Stimulated activated CD8-positive, alpha-beta memory T cell treated with anti-CD3 and anti-CD28 coated beads, Interleukin-12 subunit alpha, Interleukin-12 subunit beta, amount 100 ng/mL, for 24 hours (primary cell): ENCODE data around the gene FLNC.
A peak's percentile ranks its signal among the peaks of the same experiment; 100 is the strongest.

ENCODE experiments used
- DNase-seq: peaks from one replicate; pipeline ENCODE4 v3.0.0-alpha.2; 2020; ENCODE audit errors: extremely low read depth

FLNC gene

DNA sequence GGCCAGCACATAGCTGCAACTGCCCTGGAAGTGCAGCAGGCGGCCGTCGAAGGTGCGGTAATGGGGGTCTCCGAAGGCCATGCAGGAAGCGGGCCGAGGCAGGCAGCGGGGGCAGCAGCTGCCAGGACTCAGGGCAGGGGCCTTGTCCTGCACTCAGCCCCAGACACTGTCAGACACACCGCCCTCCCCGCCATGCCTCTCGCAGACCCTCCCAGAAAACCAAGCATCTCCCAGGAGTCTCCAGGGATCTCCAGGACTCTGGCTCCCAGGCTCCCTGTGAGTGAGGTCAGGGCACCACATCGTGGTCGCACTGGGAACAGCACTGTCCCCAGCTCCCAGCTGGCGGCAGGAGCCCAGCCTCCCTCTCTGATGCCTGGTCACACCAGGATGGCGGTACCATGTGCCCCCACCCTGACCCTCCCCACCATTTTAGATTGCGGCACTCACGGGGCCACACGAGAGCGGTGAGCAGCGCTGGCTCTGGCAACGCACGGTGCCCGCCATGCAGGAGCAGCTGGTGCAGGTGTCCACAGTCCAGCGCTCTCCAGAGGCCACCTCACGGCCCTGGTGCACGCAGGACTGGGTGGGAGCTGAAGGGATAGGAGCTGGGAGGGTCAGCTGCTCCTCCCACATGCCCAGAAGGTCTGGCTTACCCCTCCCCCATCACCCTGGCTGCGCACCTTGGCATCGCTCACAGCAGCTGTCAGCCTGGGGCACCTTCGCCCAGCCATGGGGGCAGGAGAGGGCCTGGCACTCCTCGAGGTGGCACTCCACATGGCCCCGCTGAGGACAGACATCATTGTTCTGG is 49.9 kb downstream of the FLNC start:
- DNase-seq: no peak

DNA sequence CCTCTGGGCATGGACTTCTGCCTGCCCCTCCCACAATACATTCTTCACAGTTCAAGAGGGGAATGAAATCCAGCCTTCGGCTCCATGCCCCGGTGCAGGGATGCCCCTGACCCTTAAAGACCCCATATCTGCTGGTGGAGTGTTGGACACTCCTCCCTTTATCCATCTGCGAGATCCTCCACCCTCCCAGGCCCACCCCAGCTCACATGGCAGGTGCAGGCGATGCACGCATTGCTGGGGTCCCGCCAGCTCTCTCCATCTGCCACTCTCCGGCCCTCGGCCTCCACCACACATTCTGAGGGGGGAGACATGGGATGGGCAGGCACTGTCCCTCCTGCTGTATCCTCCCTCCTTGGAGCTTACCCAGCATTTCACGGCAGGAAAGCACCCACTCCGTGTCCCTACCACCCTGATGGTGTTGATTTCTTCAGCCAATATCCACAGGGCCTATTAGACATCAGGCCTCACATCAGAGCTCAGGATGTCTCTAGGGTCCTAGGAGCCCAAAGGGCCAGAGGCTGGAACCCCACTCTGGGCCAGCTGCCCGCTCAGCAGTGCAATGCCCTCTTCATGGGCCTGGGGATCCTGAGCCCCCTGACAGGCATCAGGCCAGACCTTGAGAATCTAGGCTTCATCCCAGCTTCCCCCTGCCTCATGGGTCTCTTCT is 50.7 kb downstream of the FLNC start:
- DNase-seq: no peak

DNA sequence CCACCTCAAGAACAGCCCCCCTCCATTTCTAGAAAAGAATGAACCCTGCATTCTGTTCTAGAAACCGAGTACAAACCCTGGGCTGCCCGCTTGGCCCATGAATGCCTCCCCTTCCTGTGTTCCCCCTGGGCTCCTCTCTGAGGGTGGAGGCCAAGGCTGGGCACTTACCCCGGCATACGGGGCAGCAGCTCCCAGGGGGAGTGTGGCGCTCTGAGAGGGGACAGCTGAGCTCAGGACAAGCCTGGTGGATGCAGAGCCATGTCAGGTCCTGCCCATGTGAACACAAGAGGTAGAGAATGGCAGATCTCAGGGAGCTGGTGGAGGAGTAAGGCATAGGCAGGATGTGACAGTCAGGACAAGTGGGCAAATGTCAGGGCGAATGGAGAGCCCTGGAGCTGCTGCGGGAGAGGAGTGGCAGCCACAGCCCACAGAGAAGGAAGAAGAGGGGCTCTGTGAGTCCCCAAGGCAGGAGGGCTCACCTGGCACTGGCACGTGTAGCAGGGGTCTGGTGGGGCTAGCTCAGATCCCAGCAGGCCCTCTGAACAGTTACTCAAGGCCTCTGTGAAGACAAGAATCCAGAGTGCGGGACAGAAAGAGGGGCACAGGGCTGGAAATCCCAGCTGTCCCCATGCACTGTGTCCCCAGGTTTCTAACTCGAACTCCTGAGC is 51.4 kb downstream of the FLNC start:
- DNase-seq: no peak

DNA sequence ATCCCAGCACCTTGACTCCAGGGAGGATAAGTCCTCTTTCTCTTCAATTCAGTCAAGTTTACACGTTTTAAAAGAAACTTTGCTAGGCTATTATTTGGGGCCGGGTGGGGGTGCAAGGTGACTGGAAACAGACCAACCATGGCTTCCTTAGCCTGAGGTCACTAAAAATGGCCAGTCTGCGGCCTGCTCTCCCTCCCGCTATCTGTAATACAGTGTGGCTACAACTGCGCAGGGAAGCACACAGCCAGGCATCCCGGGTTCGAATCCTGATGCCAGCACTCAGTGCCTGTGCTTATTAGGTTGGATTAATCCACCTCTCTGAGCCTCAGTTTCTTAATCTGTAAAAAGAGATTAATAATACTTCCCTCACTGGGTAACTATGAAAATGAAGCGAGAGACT is 51.9 kb downstream of the FLNC start:
- DNase-seq: no peak

DNA sequence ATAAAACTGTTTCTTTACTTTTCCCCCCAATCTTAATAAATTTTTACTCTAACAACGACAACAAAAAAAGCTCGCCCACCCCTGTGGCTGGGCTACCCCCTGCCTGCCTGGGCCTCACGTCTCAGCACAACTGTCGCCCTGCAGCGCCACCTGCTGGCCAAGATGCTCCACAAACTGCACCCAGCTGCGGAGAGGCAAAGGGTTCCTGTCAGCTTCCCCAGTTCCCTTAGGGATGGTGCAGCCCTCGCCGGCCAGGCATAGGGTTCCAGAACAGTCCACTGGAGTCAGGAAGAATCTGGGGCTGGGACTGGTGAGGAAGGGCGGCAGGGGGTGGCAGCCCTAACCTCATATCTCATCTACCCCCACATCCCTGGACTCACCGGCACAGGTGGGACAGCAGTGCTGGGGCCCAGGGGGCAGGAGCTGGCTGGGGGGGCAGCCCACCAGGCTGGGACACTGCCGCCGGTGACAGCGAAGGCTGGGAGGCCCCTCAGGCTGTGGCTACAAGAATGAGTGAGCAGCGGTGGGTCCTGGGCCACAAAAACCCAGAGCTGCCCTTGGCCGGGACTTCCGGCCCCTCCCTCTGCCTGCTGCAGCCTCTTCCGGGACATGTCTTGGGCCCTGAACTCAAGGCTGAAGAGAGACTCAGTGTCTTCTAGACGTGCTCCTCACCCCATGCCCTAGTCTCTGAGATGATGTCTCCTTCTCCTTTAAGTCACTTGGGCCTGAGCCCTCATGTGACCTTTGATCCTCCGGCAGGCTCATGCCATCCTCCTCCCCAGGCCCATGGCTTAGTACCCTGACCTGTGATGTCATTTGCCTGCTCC is 53.6 kb downstream of the FLNC start:
- DNase-seq: peak; percentile 62

DNA sequence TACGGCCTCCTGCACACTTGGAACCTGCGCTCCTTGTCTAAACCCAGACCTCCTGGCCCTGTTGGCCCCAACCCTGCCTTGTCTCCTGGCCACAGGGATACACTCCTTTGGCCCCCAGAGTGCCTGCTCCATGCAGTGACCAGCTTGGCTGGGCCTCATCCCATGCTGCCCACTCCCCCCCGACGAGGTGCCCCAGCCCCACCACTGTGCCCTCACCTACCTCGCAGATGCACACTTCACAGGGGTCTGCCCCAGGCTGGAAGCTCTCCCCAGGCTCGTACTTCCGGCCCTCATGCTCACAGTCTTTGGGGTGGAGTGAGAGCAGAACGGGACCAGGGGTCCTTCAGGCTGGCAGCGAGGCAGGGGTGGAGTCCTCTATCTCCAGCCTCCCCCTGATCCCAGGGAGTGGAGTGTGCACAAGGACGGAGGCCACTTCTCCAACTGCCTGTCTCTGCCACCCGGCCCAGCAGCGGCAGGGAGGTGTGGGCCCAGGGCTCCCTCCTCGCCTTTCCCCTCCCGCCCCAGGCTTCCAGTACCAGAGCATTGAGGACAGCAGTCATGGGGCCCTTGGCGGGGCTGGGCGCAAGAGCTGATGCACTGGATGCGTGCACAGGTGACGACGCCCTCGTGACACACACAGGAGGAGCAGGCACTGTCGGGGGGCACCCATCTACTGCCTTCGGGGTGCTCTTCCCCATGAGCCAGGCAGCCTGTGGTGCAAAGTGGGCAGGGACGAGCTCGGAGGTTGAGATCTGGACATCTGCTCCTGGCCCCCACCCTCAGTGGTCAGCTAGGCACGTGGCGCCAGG is 54.6 kb downstream of the FLNC start:
- DNase-seq: no peak

DNA sequence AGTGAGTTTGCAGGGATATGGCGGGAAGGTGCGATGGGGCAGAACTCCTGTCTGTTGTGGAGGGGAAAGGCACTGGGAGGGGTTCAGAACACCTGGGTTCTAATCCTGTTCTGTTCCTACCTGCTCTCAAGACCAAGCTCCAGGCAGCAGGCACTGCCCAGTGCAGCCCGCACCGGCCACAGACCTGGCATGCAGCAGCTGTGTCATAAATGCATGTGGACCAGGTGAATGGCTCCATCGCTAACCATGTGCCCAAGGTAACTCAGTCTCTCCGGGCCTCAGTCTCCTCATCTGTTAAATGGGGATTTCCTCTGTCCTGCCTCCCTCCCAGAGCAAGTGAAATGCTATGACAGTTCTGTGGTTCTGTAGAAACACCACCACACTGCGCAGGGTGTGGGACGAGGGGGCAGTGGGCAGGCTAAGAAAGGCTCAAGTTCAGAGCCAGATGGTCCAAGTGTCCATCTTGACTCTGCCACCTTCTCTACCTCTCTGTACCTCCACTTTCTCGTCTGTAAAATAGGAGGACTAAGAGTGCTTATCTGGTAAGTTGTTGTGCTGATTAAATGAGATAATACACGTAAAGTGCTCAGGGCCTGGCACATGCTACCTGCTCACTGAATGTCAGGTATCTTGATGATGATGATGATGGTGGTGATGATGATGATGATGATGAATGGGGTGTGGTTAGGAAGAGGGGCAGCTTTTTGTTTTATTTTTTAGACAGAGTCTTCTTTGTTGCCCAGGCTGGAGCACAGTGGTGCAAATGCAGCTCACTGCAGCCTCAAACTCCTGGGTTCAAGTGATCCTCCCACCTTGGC is 55.4 kb downstream of the FLNC start:
- no peak for DNase-seq

DNA sequence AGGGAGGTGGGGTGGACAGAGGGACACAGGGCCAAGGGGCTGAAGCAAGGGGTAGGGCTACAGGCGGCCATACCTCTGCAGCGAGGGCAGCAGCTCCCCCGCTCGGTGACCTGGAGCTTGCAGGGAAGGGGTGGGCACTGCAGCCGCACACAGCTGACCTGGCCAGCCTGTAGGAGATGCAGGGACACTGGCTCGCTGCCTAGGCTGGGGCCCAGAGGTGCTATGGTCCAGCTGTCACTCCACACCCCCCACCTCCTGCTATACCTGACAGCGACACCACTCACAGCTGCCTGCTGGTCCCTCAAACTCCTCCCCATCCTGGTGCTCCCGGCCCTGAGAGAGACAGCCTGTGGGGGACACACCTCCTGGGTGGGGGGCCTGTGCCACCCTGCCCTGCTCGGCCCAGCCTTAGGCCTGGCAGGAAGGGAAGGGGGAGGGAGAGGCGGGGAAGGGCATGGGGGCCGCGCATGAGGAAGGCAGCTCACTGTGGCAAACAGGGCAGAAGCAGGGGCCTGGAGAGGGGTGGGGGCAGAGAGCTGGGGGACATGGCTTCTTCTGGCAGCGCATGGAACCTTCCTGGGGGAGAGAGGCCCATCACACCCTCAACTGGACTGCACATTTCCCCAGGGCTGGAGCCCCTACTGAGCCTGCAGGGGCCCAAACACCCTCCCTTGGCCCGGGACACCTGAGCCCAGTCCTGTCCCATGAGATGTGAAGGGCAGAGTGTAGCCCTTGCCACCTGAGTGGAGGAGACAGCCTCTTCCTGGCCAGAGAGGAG is 56.4 kb downstream of the FLNC start:
- no peak for DNase-seq

DNA sequence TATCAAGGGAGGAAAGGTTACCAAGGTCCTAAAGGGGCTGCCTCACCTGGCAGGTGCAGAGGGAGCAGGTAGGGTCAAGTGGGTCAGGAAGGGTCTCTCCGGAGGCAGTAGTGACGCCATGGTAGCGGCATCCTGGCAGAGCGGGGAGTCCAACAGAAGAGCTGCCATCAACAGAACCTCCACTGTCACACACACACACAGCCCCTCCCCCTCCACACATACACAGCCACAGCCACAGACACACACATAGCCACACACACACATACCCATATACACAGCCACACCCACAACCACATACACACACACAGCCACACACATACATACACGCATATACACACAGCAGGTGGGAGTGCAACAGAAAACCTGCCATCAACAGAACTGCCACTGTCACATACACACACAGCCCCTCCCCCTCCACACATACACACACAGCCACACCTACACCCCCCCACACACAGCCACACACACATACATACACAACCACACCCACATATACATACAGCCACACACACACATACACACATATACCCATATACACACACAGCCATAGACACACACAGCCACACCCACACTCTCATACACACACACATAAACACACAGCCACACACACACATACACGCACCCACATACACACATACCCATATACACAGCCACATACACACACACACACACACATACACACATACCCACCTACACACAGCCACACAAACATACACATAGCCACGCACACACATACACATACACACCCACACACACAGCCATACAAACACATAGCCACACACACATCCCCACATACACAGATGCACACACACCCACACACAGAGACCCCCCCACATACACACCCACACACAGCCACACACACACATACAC is 57.2 kb downstream of the FLNC start:
- no peak for DNase-seq

DNA sequence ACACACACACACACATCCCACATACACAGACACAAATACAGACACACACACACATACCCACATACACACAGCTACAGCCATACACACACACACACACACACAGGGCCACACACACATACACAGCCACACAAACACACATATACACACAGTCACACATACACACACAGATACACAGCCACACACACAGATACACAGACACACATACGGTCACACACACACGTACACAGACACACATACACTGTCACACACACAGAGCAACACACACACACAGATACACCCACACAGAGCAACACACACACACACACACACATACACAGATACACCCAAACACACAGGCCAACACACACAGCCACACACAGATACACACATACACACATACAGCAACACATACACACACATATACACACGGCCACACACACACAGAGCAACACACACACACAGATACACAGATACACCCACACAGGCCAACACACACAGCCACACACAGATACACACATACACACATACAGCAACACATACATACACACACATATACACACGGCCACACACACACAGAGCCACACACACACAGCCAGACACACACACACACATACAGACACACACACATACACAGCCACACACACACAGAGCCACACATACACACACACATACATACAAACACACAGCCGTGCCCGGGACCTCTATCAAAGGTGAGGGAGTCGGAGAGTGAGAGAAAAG is 58.0 kb downstream of the FLNC start:
- DNase-seq: no peak

DNA sequence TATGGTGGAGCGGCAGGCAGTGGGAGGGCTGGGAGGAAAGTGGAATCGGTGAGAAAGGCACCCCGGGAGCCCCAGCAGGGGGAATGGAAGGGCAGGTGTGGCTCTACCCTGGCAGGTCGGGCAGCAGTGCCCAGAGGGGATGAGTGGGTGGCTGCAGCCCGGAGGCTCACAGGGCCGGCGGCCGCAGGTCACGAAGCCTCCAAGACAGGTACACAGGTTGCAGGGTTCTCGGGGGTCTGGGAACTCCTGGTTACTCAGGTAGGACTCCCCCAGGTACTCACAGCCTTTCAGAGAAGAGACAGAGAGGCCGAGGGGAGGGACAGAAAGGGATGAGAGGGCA is 58.5 kb downstream of the FLNC start:
- no peak for DNase-seq

DNA sequence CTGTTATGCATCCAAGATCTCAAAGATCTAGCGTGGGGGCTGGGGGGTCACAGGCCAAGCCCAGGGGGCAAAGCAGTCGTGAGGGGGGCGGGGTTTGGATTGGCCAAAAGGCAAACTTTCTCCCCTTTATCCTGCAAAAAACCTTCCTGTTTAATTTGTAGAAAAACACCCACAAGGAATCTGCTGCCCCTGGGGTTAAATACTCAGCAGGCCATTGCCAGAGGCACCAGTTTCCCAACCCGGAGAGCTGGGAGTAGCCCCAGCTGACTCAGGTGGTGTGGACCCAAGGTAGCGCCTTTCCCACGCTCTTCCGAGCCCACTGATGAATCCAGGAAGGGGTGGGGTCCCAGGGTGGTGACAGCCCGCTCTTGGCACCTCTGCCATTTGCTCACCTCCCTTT is 58.9 kb downstream of the FLNC start:
- DNase-seq: no peak

DNA sequence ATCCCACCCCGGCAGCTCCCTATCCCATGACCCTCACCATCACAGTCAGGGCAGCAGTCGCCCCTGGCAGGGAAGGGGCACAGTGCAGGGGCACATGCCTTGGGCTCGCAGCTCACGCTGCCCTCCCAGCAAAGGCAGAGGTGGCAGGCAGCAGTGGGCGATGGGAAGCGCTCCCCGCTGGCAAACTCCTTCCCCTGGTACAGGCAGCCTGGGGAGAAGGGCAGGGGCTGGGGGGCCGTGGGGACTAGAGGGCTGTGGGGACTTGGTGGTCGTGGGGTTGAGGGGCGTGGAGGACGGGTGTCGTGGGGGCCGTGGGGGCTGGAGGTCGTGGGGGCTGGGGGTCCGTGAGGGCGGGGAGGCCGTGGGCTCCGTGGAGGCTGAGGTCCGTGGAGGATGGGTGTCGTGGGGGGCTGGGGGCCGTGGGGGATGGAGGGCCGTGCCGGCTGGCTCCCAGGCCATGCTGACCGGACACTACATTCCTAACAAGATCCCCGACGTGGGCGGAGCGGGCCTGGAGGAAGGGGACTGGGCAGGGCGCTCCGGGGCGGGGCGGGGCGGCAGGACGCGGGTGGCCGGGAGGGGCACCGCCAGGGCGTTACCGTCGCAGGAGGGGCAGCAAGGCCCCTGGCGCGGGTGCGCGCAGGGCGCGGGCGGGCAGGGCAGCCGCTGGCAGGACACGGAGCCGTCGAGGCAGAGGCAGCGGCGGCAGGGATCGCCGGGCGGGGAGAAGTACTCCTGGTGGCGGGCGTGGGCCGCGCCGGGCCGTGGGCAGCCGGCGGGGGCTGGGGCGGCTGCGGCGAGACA is 60.3 kb downstream of the FLNC start:
- no peak for DNase-seq

DNA sequence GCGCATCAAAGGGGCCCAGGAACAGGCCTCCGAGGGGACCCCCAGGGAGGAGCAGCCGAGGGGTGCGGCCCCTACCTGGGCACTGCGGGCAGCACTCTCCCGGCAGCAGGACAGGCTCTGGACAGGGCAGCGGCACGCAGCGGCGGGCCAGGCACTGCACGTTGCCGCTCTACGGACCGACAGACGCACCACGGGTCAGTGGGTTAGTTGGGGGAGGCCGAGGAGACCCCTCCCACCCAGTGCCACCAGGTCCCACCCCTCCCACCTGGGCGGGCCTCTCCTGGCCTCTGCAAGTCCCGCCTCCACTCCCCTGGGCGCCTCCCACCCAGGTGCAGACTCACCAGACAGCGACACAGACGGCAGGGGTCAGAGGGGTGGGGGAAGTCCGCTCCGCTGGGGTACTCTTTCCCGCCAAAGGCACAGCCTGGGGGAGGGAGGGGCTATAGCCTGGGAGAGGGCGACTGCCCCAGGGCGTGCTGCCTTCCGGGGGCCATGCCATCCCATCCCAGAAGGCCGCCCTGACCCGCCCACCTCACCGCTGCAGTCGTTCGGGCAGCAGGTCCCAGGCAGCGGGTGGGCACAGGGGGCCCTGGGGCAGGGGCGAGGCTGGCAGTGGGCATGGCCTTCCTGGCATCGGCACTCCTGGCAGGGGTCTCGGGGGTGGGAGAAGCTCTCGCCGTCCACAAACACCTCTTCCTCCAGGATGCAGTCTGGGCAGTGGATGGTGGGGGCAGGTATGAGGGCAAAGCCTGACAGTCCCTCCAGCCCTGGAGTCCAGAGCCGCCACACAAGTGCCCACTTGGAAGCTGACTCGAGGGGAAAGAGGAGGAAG is 61.1 kb downstream of the FLNC start:
- no peak for DNase-seq

DNA sequence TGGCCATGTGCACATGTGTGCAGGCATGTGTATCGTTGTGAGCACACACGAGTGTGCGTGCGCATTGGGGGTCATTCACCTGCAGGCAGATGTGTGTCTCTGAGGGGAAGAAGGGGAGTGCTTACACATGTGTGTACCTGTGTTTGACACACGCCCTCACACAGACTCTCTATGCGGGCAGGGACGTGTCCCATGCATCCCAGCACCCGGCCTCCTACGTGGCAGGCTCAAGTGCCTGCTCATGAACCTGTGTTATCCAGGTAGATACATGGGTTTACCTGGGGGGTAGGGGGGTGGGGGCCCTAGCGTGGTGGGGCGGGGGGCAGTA is 61.7 kb downstream of the FLNC start:
- no peak for DNase-seq

DNA sequence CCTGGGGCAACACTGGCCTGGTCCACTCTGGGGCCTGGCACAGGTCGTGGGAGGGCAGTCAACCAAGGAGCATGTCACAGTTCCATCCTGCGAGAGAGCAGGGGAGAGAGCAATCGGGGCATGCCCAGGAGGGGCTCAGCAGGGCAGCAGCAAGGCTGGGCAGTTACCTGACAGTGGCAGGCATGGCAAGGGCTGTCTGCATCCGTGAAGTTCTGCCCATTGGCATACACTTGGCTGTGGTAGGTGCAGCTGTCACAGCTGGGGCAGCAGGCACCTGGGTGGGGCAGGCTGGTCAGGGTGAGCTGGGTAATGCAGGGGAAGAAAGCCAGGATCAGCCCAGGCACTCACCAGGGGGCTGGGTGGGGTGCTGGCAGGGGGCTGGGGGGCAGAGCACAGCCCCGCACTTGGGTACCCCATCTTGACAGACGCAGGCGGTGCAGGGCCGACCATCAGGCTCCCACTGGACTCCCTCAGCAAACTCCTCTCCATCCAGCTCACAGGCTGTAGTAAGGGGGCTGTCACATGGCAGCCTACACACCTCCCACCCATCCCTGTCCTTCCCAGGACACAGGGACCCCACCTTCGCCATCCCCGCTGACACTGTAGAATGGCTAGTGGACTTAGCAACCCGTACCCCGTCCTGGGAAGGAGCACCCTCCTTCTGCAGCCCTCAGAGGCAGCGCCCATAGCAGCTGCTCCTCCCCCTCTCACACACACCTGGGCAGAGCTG is 62.5 kb downstream of the FLNC start:
- no peak for DNase-seq
